Mesenchymal stem cell (in vitro differentiated cells and primary cell): ENCODE measurements around the gene PRRC2B.
A peak's percentile ranks its signal among the peaks of the same experiment; 100 is the strongest.
"Not testable (repeated sequence)": the region's sequence is repeated elsewhere in the genome, so short reads cannot be mapped to it uniquely, and the experiment has no call there.

Source experiments
- DNase-seq: peaks from one replicate; pipeline ENCODE4 v3.0.0-alpha.2; 2013
- H2AFZ ChIP-seq: one replicate; pipeline ENCODE4 v1.6.1; 2013; ENCODE audit warnings: low read depth, mild to moderate bottlenecking, control low read depth, inconsistent platforms, low read length, moderate library complexity
- H2AK5ac ChIP-seq: 2 replicates; pipeline ENCODE4 v1.6.1; 2013; ENCODE audit warnings: low read length, moderate library complexity, mild to moderate bottlenecking, inconsistent platforms; ENCODE audit not compliant: severe bottlenecking
- H2BK120ac ChIP-seq: one replicate; pipeline ENCODE4 v1.6.1; 2013; ENCODE audit warnings: low read depth, mild to moderate bottlenecking, inconsistent platforms, low read length, moderate library complexity
- H2BK12ac ChIP-seq, 2 experiments: one replicate each; pipeline ENCODE4 v1.6.1; 2013; ENCODE audit warnings: inconsistent platforms in 2 of 2, low read length in 2 of 2, mild to moderate bottlenecking in 2 of 2, moderate library complexity in 2 of 2, control low read depth in 1 of 2
- H2BK15ac ChIP-seq: one replicate; pipeline ENCODE4 v1.6.1; 2013; ENCODE audit warnings: mild to moderate bottlenecking, low read depth, inconsistent platforms; ENCODE audit not compliant: poor library complexity, severe bottlenecking
- H2BK5ac ChIP-seq: 2 replicates; pipeline ENCODE4 v1.6.1; 2013; ENCODE audit warnings: low read depth, mild to moderate bottlenecking, low read length, control low read depth, inconsistent platforms; ENCODE audit not compliant: poor library complexity, severe bottlenecking
- H3K14ac ChIP-seq, 2 experiments: one replicate each; pipeline ENCODE4 v1.6.1; 2013; ENCODE audit warnings: inconsistent platforms in 2 of 2, low read length in 2 of 2, control low read depth in 1 of 2, mild to moderate bottlenecking in 1 of 2, moderate library complexity in 1 of 2
- H3K18ac ChIP-seq, 2 experiments: one replicate each; pipeline ENCODE4 v1.6.1; 2013; ENCODE audit warnings: inconsistent platforms in 2 of 2, low read length in 2 of 2, control low read depth in 1 of 2, low read depth in 1 of 2, mild to moderate bottlenecking in 1 of 2
- H3K23ac ChIP-seq, 2 experiments: one replicate each; pipeline ENCODE4 v1.6.1; 2013; ENCODE audit warnings: inconsistent platforms in 2 of 2, low read length in 2 of 2, mild to moderate bottlenecking in 2 of 2, moderate library complexity in 2 of 2, control low read depth in 1 of 2
- H3K27ac ChIP-seq: 2 replicates; pipeline ENCODE4 v1.5.1; 2013; ENCODE audit warnings: mild to moderate bottlenecking, moderate library complexity, low read length, control low read depth, inconsistent platforms; ENCODE audit not compliant: poor library complexity, severe bottlenecking
- H3K27me3 ChIP-seq, 2 experiments: 2 replicates each; pipeline versions ENCODE4 v1.6.1 to v1.7.0; 2013; ENCODE audit warnings: low read length in 2 of 2, mild to moderate bottlenecking in 2 of 2, moderate library complexity in 2 of 2, control low read depth in 1 of 2, inconsistent platforms in 1 of 2; ENCODE audit not compliant: control insufficient read depth in 1 of 2, insufficient read depth in 1 of 2
- H3K36me3 ChIP-seq, 2 experiments: 2 replicates each; pipeline versions ENCODE4 v1.6.1 to v1.7.0; 2013; ENCODE audit warnings: low read length in 2 of 2, control low read depth in 1 of 2, inconsistent platforms in 1 of 2, low read depth in 1 of 2, mild to moderate bottlenecking in 1 of 2; ENCODE audit not compliant: insufficient read depth in 2 of 2, control insufficient read depth in 1 of 2
- H3K4ac ChIP-seq, 2 experiments: one replicate each; pipeline ENCODE4 v1.6.1; 2013; ENCODE audit warnings: inconsistent platforms in 2 of 2, low read length in 2 of 2, mild to moderate bottlenecking in 2 of 2, moderate library complexity in 2 of 2, control low read depth in 1 of 2, low read depth in 1 of 2
- H3K4me1 ChIP-seq: 2 replicates; pipeline ENCODE4 v1.6.1; 2013; ENCODE audit warnings: low read depth, low read length, control low read depth; ENCODE audit not compliant: control insufficient read depth, insufficient read depth
- H3K4me2 ChIP-seq: 2 replicates; pipeline ENCODE4 v1.6.1; 2013; ENCODE audit warnings: low read length, mild to moderate bottlenecking, inconsistent platforms; ENCODE audit not compliant: poor library complexity, severe bottlenecking
- H3K4me3 ChIP-seq, 2 experiments: 2 replicates each; pipeline versions ENCODE4 v1.5.1 to v1.7.0; 2013; ENCODE audit warnings: low read length in 2 of 2, mild to moderate bottlenecking in 2 of 2, control low read depth in 1 of 2, low read depth in 1 of 2; ENCODE audit not compliant: insufficient read depth in 1 of 2
- H3K79me1 ChIP-seq: replicated peaks from 2 replicates; pipeline ENCODE4 v1.6.1; 2013; ENCODE audit warnings: mild to moderate bottlenecking, control low read depth, low read length, inconsistent platforms; ENCODE audit not compliant: poor library complexity, severe bottlenecking
- H3K9ac ChIP-seq: 2 replicates; pipeline ENCODE4 v1.7.0; 2013; ENCODE audit warnings: mild to moderate bottlenecking, low read length, moderate library complexity
- H3K9me3 ChIP-seq: 2 replicates; pipeline ENCODE4 v1.7.0; 2013; ENCODE audit warnings: mild to moderate bottlenecking, low read length; ENCODE audit not compliant: control insufficient read depth
- H4K8ac ChIP-seq: one replicate; pipeline ENCODE4 v1.6.1; 2013; ENCODE audit warnings: inconsistent platforms, mild to moderate bottlenecking, low read length, moderate library complexity
- H4K91ac ChIP-seq: one replicate; pipeline ENCODE4 v1.6.1; 2013; ENCODE audit warnings: mild to moderate bottlenecking, low read length, inconsistent platforms
- WGBS: methylation state at CpG from one replicate; pipeline ENCODE4 v1.1.7; 2013; ENCODE audit warnings: mixed read lengths; 5-methylcytosine and 5-hydroxymethylcytosine counted together

The PRRC2B gene

GRCh38 chr9:131469356-131469755 lies 75.5 kb downstream of the PRRC2B start:
- Histone ChIP-seq H3K27me3 (no peaks in the 10 kb centered on the region), H3K18ac (no peak overlapping the region), H4K91ac (no peak overlapping the region), H3K9ac (no peak overlapping the region), H2BK15ac (no peak overlapping the region), H3K9me3 (peaks cover 10% of the 10 kb centered on the region), H3K4me1 (peaks cover 3% of the 10 kb centered on the region), H3K4ac (no peak overlapping the region), H3K4me3 (no peak overlapping the region), H2BK12ac (no peak overlapping the region), H2BK5ac (no peak overlapping the region), H3K36me3 (peaks cover 68 to 92% of the 10 kb centered on the region in 2 experiments), H3K14ac (no peak overlapping the region), H2AK5ac (no peak overlapping the region), H4K8ac (no peak overlapping the region), H3K23ac (peak overlapping the region in 1 of 2 experiments; percentile 84), H2BK120ac (no peak overlapping the region), H3K27ac (no peak overlapping the region), H3K4me2 (no peak overlapping the region), H2AFZ (no peak overlapping the region), H3K79me1 (peaks cover 22% of the 10 kb centered on the region)
- WGBS: 93% methylated on average over 6 of the region's 6 CpGs
- DNase-seq: no peak

GRCh38 chr9:131469951-131470350 lies 76.1 kb downstream of the PRRC2B start:
- H2AFZ ChIP-seq: no peak overlapping the region
- WGBS: 97% methylated on average over 16 of the region's 16 CpGs

DNA sequence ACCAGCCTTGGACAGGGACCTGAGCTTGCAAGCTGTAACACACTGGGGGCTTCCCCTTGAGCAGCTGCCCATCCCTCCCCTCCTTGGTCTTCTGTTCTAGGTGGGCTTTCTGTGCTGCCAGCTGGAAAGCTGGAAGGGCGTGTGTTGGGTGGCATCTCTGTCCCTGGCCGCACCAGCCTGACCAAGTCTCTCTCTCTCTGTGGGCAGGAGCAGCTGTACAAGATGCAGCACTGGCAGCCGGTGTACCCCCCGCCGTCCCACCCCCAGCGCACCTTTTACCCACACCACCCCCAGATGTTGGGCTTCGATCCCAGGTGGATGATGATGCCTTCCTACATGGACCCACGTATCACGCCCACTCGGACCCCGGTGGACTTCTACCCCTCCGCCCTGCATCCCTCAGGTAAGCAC lies 76.7 kb downstream of the PRRC2B start:
- Histone ChIP-seq H3K4me2 (no peak overlapping the region), H4K91ac (no peak overlapping the region), H3K27me3 (no peaks in the 10 kb centered on the region), H2BK15ac (no peak overlapping the region), H3K27ac (no peak overlapping the region), H3K14ac (no peak overlapping the region), H3K79me1 (peaks cover 27% of the 10 kb centered on the region), H3K23ac (no peak overlapping the region), H3K9me3 (peaks cover 10% of the 10 kb centered on the region), H2AFZ (no peak overlapping the region), H2BK120ac (no peak overlapping the region), H3K18ac (no peak overlapping the region), H2BK5ac (no peak overlapping the region), H3K36me3 (peaks cover 71 to 92% of the 10 kb centered on the region in 2 experiments), H3K4me1 (peaks cover 3% of the 10 kb centered on the region), H4K8ac (no peak overlapping the region), H3K4me3 (no peak overlapping the region), H2AK5ac (no peak overlapping the region), H3K9ac (no peak overlapping the region), H3K4ac (no peak overlapping the region), H2BK12ac (no peak overlapping the region)
- WGBS: 98% methylated on average over 12 of the region's 12 CpGs
- DNase-seq: no peak

More at GRCh38 chr9:131469951-131470350, 76.1 kb downstream of the PRRC2B start:
- Histone ChIP-seq H3K4me3 (no peak overlapping the region), H4K8ac (no peak overlapping the region), H3K4ac (no peak overlapping the region), H3K18ac (no peak overlapping the region), H4K91ac (no peak overlapping the region), H3K9me3 (peaks cover 10% of the 10 kb centered on the region), H2BK12ac (no peak overlapping the region), H3K23ac (no peak overlapping the region), H3K27me3 (no peaks in the 10 kb centered on the region), H2BK120ac (no peak overlapping the region), H3K27ac (no peak overlapping the region), H2AK5ac (no peak overlapping the region), H2BK15ac (no peak overlapping the region), H2BK5ac (no peak overlapping the region), H3K79me1 (peaks cover 22% of the 10 kb centered on the region), H3K4me1 (peaks cover 3% of the 10 kb centered on the region), H3K36me3 (peaks cover 68 to 92% of the 10 kb centered on the region in 2 experiments), H3K9ac (no peak overlapping the region), H3K14ac (no peak overlapping the region), H3K4me2 (no peak overlapping the region)
- DNase-seq: no peak

DNA sequence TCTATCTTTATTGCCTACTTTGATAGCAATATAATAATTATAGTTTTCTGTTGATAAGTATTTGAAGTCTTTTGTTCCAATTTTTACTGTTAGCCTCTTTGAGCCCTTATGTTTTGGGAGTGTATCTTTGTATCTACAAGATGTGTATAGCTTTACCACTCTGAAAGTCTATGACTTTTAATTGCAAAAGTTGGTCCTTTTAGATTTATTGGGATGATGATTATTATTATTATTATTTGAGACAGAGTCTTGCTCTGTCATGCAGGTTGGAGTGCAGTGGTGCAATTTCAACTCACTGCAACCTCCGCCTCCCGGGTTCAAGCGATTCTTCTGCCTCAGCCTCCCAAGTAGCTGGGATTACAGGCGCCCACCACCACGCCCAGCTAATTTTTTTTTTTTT lies 78.2 kb downstream of the PRRC2B start:
- H2AFZ ChIP-seq, H3K4me2 ChIP-seq, DNase-seq, H3K4me1 ChIP-seq, H3K9ac ChIP-seq, H2BK12ac ChIP-seq, H3K23ac ChIP-seq, H3K4me3 ChIP-seq, H2BK5ac ChIP-seq, H4K91ac ChIP-seq, H3K27me3 ChIP-seq, H3K18ac ChIP-seq, H2BK15ac ChIP-seq, H2AK5ac ChIP-seq, H3K14ac ChIP-seq, H3K27ac ChIP-seq, H3K4ac ChIP-seq, H2BK120ac ChIP-seq, H4K8ac ChIP-seq: not testable (repeated sequence)
- Histone ChIP-seq H3K36me3 (peaks cover 78 to 95% of the 10 kb centered on the region in 2 experiments), H3K79me1 (peaks cover 29% of the 10 kb centered on the region), H3K9me3 (peaks cover 10% of the 10 kb centered on the region)
- WGBS: 98% methylated on average over 5 of the region's 5 CpGs
